GM18505 (cell line): ENCODE results near the gene DYNC1I2.

ENCODE experiments used
- ATAC-seq: cut with Tn5 transposase; IDR thresholded peaks from one replicate; pipeline ENCODE4 v1.9.1; 2021; ENCODE audit not compliant: unreplicated experiment
- POLR2A ChIP-seq: IDR thresholded peaks from 4 replicates; pipeline ENCODE4 v1.6.1; 2011; ENCODE audit warnings: borderline replicate concordance; ENCODE audit not compliant: insufficient read depth, insufficient read length; ENCODE audit errors: extremely low read depth

The DYNC1I2 gene

GRCh38 chr2:171785450-171785849, 98.2 kb downstream of the DYNC1I2 start:
- no peak for ATAC-seq
- no peak for TF ChIP-seq POLR2A

GRCh38 chr2:171787333-171788072, 100.2 kb downstream of the DYNC1I2 start:
- TF ChIP-seq POLR2A, result no peak
- ATAC-seq, result no peak

GRCh38 chr2:171788316-171788993, 101.2 kb downstream of the DYNC1I2 start:
- no peak for ATAC-seq
- TF ChIP-seq POLR2A, result no peak

GRCh38 chr2:171789956-171790355, 102.7 kb downstream of the DYNC1I2 start:
- TF ChIP-seq POLR2A, result no peak
- ATAC-seq, result no peak

- no peak for ATAC-seq
- no peak for TF ChIP-seq POLR2A
These were observed 104.1 kb downstream of the DYNC1I2 start for GRCh38 chr2:171791361-171791760.

GRCh38 chr2:171792157-171792556, 104.9 kb downstream of the DYNC1I2 start:
- ATAC-seq, result no peak

GRCh38 chr2:171792886-171793580, 105.8 kb downstream of the DYNC1I2 start:
- ATAC-seq, result no peak
- no peak for TF ChIP-seq POLR2A

More at GRCh38 chr2:171792157-171792556, 104.9 kb downstream of the DYNC1I2 start:
- no peak for TF ChIP-seq POLR2A

GRCh38 chr2:171793691-171794678, 106.7 kb downstream of the DYNC1I2 start:
- no peak for TF ChIP-seq POLR2A
- no peak for ATAC-seq

- no peak for ATAC-seq
- no peak for TF ChIP-seq POLR2A
These were observed 107.6 kb downstream of the DYNC1I2 start for GRCh38 chr2:171794918-171795317.
